Coronary artery (tissue), 2 donors: ENCODE data around the gene PPP1R8.
A peak's percentile ranks its signal among the peaks of the same experiment; 100 is the strongest.

Source experiments
- DNase-seq: peaks from one replicate; pipeline ENCODE4 v3.0.0-alpha.2; 2017; ENCODE audit warnings: low spot score
- H3K27ac ChIP-seq, 2 donors: fragments of 200-600 bp; sonication (generic); one replicate each; pipeline ENCODE4 v1.5.1; 2016 to 2019
- H3K4me3 ChIP-seq: fragments of 200-600 bp; sonication (generic); 2 replicates; pipeline ENCODE4 v1.5.1; 2016; ENCODE audit warnings: mild to moderate bottlenecking, moderate library complexity
- CTCF ChIP-seq: fragments of 200-600 bp; sonication (generic); IDR thresholded peaks from one replicate; pipeline ENCODE4 v1.5.1; 2019; ENCODE audit warnings: antibody characterized with exemption

The PPP1R8 gene

DNA sequence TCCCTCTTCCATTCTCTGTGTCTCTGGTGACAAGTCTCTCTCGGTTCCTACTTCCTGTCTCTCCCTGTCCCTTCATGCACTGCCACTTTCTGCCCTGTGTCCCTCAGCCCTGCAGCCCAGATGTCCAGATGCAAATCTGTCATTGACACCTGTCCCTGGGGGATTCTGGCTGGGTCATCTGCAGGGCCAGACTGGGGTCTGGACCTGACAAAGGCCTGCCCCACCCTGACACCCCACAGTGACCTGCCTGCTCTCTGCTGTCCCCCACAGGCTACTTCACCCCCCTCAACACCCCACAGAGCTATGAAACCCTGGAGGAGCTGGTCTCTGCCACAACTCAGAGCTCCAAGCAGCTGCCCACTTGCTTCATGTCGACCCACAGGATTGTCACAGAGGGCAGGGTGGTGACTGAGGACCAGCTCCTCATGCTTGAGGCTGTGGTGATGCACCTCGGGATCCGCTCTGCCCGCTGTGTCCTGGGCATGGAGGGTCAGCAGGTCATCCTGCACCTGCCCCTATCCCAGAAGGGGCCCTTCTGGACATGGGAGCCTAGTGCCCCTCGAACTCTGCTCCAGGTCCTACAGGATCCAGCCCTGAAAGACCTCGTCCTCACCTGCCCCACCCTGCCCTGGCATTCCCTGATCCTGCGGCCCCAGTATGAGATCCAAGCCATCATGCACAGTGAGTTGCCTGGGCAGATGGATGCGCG lies 48.9 kb downstream of the PPP1R8 start:
- no peak overlapping the region for H3K4me3 ChIP-seq
- no peak for TF ChIP-seq CTCF
- no peak for DNase-seq
- peak overlapping the region in 1 of 2 donors; percentile 16 for H3K27ac ChIP-seq

- no peak for TF ChIP-seq CTCF
- Histone ChIP-seq H3K27ac (peak overlapping the region in 1 of 2 donors; percentile 74), H3K4me3 (no peak overlapping the region)
- no peak for DNase-seq
These were observed 51.9 kb downstream of the PPP1R8 start for GRCh38 chr1:27882543-27882903.

DNA sequence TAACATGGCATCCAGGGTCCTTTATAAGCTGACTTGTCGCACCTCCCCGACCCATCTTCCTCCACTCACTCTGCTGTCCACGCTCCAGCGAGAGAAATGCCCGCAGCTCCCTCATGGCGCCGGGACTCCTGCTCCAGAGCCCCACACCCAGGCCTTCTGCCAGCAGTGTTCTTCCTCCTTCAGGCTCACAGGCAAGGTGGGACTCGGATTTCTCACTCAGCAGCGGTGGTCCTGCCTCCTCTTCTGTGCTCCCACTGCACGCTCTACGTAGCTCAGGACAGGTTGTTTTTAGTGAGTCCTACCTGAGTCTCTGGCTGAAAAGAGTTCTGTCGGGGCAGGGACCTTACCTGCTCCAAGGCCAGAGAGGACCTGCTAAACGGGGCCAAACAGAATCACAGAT lies 53.0 kb downstream of the PPP1R8 start:
- Histone ChIP-seq H3K4me3 (no peak overlapping the region), H3K27ac (peak overlapping the region in 1 of 2 donors; percentile 74)
- no peak for DNase-seq
- TF ChIP-seq CTCF: no peak

DNA sequence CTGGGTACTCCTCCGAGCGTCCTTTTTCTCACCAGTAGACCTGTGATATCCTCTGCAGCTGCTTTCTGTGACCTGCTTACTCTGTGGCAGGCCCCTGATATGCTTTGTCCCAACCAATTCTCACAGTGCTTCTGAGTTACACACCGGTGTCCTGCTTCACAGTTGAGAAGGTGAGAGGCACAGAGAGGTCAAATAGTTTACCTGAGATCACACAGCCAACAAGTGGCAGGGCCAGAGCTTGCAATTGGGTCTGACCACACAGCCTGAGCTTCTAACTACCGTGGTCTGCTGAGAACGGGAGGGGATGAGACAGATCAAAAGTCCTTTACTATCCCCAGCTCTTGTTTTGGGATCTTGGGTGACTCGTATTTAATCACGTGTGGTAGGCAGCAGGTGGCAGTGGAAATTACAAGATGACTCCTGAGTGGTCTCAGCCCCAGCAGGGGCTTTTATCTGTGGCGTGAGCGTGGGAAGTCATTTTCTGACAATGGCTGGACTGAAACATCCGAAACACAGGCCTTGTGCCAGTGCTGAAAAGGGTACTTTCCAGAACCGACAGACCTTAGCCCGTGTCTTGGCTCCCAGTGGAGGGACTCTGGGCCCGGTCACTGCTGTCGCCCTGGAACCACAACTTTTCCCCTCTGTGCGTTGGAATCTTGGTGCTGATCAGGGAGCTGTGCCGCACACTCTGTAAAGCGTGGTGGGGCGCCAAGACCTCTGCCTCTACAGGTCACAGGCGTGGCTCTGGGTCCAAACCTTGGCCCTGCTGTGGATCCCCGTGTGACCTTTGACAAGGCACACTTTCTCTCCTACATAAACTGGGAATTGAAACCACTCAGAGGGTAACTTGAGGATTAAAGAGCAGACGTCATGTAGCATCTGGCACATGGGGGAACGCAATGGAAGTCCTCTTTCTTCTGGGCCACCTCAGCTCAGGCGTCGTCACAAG lies 53.7 kb downstream of the PPP1R8 start:
- no peak for TF ChIP-seq CTCF
- Histone ChIP-seq H3K4me3 (no peak overlapping the region), H3K27ac (peak overlapping the region in 1 of 2 donors; percentile 74)
- DNase-seq: no peak

- DNase-seq: no peak
- TF ChIP-seq CTCF: no peak
- Histone ChIP-seq H3K4me3 (no peak overlapping the region), H3K27ac (peak overlapping the region in 1 of 2 donors; percentile 79)
These were observed 54.5 kb downstream of the PPP1R8 start for GRCh38 chr1:27885114-27885528.

GRCh38 chr1:27885621-27886352 lies 55.2 kb downstream of the PPP1R8 start:
- Histone ChIP-seq H3K4me3 (no peak overlapping the region), H3K27ac (peak overlapping the region in 1 of 2 donors; percentile 79)
- TF ChIP-seq CTCF: no peak
- no peak for DNase-seq
